ENCODE data around the gene OSBPL9.

DNA sequence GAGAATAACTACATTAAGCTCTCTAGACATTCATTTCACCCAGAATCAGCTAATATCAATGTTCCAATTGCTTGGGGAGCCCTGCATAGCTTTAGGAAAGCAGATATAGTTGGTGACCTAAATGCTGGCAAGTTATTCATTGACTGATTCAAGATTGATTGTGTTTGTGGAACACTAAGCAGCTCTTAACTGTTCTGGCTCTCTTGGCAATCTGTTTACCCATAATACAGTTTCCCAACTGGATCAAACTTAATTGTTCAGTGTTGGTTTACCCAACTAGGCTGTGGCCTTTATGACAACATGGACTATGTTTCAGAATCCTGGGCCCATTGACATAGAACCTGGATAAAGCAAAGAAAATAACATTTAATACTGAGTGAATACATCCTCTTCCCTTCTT is 178.0 kb downstream of the OSBPL9 start:
- TF ChIP-seq, protein P1, sequence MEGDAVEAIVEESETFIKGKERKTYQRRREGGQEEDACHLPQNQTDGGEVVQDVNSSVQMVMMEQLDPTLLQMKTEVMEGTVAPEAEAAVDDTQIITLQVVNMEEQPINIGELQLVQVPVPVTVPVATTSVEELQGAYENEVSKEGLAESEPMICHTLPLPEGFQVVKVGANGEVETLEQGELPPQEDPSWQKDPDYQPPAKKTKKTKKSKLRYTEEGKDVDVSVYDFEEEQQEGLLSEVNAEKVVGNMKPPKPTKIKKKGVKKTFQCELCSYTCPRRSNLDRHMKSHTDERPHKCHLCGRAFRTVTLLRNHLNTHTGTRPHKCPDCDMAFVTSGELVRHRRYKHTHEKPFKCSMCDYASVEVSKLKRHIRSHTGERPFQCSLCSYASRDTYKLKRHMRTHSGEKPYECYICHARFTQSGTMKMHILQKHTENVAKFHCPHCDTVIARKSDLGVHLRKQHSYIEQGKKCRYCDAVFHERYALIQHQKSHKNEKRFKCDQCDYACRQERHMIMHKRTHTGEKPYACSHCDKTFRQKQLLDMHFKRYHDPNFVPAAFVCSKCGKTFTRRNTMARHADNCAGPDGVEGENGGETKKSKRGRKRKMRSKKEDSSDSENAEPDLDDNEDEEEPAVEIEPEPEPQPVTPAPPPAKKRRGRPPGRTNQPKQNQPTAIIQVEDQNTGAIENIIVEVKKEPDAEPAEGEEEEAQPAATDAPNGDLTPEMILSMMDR (IDR thresholded peaks at IDR 0.05) = no peak
- no peak for TF ChIP-seq POLR2A (IDR thresholded peaks at IDR 0.05)
